22Rv1 (cell line): ENCODE results near the gene GAS2L3.

Source experiments
- H3K27ac ChIP-seq: fragments of 450-650 bp; 2 replicates; pipeline ENCODE4 v1.5.1; 2017
- ZFX ChIP-seq: fragments of 450-650 bp; IDR thresholded peaks from 2 replicates; pipeline ENCODE4 v1.6.1; 2017; ENCODE audit warnings: antibody characterized with exemption, borderline replicate concordance
- TF ChIP-seq, protein P1 (sequence below): fragments of 450-650 bp; IDR thresholded peaks from 2 replicates; pipeline ENCODE4 v1.5.1; 2017; ENCODE audit warnings: mild to moderate bottlenecking

The GAS2L3 gene

GRCh38 chr12:100666588-100666987 lies 93.1 kb downstream of the GAS2L3 start:
- TF ChIP-seq ZFX = no peak
- TF ChIP-seq, protein P1, sequence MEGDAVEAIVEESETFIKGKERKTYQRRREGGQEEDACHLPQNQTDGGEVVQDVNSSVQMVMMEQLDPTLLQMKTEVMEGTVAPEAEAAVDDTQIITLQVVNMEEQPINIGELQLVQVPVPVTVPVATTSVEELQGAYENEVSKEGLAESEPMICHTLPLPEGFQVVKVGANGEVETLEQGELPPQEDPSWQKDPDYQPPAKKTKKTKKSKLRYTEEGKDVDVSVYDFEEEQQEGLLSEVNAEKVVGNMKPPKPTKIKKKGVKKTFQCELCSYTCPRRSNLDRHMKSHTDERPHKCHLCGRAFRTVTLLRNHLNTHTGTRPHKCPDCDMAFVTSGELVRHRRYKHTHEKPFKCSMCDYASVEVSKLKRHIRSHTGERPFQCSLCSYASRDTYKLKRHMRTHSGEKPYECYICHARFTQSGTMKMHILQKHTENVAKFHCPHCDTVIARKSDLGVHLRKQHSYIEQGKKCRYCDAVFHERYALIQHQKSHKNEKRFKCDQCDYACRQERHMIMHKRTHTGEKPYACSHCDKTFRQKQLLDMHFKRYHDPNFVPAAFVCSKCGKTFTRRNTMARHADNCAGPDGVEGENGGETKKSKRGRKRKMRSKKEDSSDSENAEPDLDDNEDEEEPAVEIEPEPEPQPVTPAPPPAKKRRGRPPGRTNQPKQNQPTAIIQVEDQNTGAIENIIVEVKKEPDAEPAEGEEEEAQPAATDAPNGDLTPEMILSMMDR = no peak
- H3K27ac ChIP-seq = no peak overlapping the region

- H3K27ac ChIP-seq = no peak overlapping the region
- TF ChIP-seq, protein P1 = peak; percentile 100
- no peak for TF ChIP-seq ZFX
These were observed 95.6 kb downstream of the GAS2L3 start for GRCh38 chr12:100668945-100669536.

- TF ChIP-seq, protein P1 = no peak
- TF ChIP-seq ZFX = no peak
- H3K27ac ChIP-seq = no peak overlapping the region
These were observed 96.4 kb downstream of the GAS2L3 start for GRCh38 chr12:100669922-100670321.

GRCh38 chr12:100671396-100672074 lies 98.1 kb downstream of the GAS2L3 start:
- TF ChIP-seq ZFX = no peak
- TF ChIP-seq, protein P1 = no peak
- no peak overlapping the region for H3K27ac ChIP-seq

DNA sequence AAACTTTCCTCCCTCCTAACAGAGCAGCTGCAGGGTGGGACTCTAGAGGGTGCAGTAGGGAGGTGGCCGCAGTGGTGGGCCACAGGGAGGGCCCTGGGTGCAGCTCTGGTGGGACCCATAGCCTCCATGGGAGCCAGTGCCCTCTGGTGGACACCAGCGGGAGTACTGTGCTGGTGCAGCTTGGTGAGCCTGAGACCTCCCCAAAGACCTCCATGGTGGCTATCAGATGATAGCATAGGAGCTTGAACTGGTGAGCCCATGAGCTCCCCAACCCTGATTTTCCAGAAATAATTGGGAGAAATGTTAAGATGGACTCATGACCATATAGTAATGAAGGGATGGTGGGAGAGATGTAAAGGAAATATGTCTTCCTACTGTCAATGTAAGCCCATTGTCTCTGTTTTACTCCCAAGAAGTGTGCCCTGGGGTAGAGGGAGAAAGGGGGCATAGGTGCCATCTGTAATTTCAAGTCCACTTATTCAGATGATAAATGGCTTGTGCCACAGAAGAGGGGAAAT lies 98.7 kb downstream of the GAS2L3 start:
- TF ChIP-seq, protein P1 = peak; percentile 98
- no peak for TF ChIP-seq ZFX
- no peak overlapping the region for H3K27ac ChIP-seq

GRCh38 chr12:100674036-100674888 lies 100.8 kb downstream of the GAS2L3 start:
- H3K27ac ChIP-seq = no peak overlapping the region
- TF ChIP-seq ZFX = no peak
- TF ChIP-seq, protein P1 = no peak
